Measurements from ENCODE around the gene NOTUM. TPM values are rescaled to one million over a fixed set of nuclear protein-coding genes. Genes with fewer than 3 reads are reported as not detected.

The NOTUM gene
- polyA plus RNA-seq, 4 donors: 1.0 to 1.1 TPM; not detected in 2

- Histone ChIP-seq H3K27ac (ENCODE audit: low read depth in 1 of 3, low read length in 2 of 3) (no peak overlapping the region), H3K4me3 (ENCODE audit: low read depth in 1 of 3, low read length in 3 of 3) (no peak overlapping the region), H3K4me1 (ENCODE audit: control insufficient read depth in 3 of 3, insufficient read depth in 2 of 3, low read depth in 1 of 3, low read length in 2 of 3) (peaks cover 8 to 34% (median 9%) of the 10 kb centered on the region in 3 donors), H3K36me3 (ENCODE audit: control insufficient read depth in 3 of 3, insufficient read depth in 2 of 3, low read depth in 1 of 3, low read length in 3 of 3) (peaks cover 7 to 62% (median 21%) of the 10 kb centered on the region in 3 donors), H3K27me3 (ENCODE audit: control insufficient read depth in 3 of 3, insufficient read depth in 3 of 3, low read length in 3 of 3) (no peaks in the 10 kb centered on the region), H3K9me3 (ENCODE audit: control insufficient read depth in 2 of 2, insufficient read depth in 1 of 2, low read depth in 1 of 2, low read length in 1 of 2) (no peaks in the 10 kb centered on the region)
- 89 to 95% (median 93%) methylated on average over 12 of the region's 12 CpGs for WGBS, 3 donors
- DNase-seq (no peak), FAIRE-seq (no peak)
These were observed 45.7 kb downstream of the NOTUM start for GRCh38 chr17:81915331-81915730.

- WGBS, 3 donors: 96 to 98% (median 96%) methylated on average over 34 to 36 of the region's 36 CpGs
- Histone ChIP-seq H3K9me3 (ENCODE audit: control insufficient read depth in 2 of 2, insufficient read depth in 1 of 2, low read depth in 1 of 2, low read length in 1 of 2) (no peaks in the 10 kb centered on the region), H3K36me3 (ENCODE audit: control insufficient read depth in 3 of 3, insufficient read depth in 2 of 3, low read depth in 1 of 3, low read length in 3 of 3) (peaks cover 7 to 56% (median 24%) of the 10 kb centered on the region in 3 donors), H3K4me3 (ENCODE audit: low read depth in 1 of 3, low read length in 3 of 3) (no peak overlapping the region), H3K27ac (ENCODE audit: low read depth in 1 of 3, low read length in 2 of 3) (no peak overlapping the region), H3K4me1 (ENCODE audit: control insufficient read depth in 3 of 3, insufficient read depth in 2 of 3, low read depth in 1 of 3, low read length in 2 of 3) (peaks cover 5 to 36% (median 9%) of the 10 kb centered on the region in 3 donors), H3K27me3 (ENCODE audit: control insufficient read depth in 3 of 3, insufficient read depth in 3 of 3, low read length in 3 of 3) (no peaks in the 10 kb centered on the region)
- no peak for DNase-seq
- FAIRE-seq: no peak
These were observed 46.7 kb downstream of the NOTUM start for GRCh38 chr17:81914103-81914850.

DNA sequence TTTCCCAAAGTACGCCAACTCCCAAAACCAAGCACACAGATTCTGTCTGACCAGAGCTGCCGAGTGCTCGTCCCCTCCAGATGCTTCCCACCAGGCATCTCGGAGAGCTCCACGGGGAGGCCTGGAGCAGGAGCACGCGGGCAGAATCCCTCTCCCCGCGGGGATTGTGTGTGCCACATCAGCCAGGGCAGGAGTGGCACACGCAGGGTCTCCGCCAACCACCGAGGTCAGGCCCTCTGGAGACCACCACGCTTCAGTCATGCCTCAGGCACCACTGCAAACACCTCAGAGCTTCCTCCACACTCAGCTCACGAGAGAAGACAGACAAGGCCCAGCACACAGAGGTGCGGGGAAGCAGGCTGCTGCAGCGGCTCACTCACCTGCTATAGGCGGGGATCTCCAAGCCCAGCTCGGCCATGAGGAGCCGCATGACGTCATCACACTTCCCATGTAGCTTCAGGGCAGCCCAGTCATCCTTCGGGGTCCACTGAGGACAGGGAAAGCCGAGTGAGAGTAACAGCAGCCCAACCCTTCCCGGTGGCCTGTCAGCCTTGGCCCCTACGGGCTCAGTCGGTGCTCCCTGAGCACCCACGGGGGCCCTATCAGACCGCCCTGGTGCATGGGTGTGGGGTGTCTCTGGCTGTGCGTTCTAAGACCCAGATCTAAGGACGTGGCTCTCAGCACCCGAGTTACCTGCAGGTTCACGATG, 47.4 kb downstream of the NOTUM start:
- DNase-seq (no peak), FAIRE-seq (no peak)
- Histone ChIP-seq H3K4me3 (ENCODE audit: low read depth in 1 of 3, low read length in 3 of 3) (no peak overlapping the region), H3K27ac (ENCODE audit: low read depth in 1 of 3, low read length in 2 of 3) (no peak overlapping the region), H3K36me3 (ENCODE audit: control insufficient read depth in 3 of 3, insufficient read depth in 2 of 3, low read depth in 1 of 3, low read length in 3 of 3) (peaks cover 7 to 56% (median 24%) of the 10 kb centered on the region in 3 donors), H3K9me3 (ENCODE audit: control insufficient read depth in 2 of 2, insufficient read depth in 1 of 2, low read depth in 1 of 2, low read length in 1 of 2) (no peaks in the 10 kb centered on the region), H3K4me1 (ENCODE audit: control insufficient read depth in 3 of 3, insufficient read depth in 2 of 3, low read depth in 1 of 3, low read length in 2 of 3) (peaks cover 5 to 32% (median 9%) of the 10 kb centered on the region in 3 donors), H3K27me3 (ENCODE audit: control insufficient read depth in 3 of 3, insufficient read depth in 3 of 3, low read length in 3 of 3) (no peaks in the 10 kb centered on the region)
- 94 to 98% (median 95%) methylated on average over 31 of the region's 31 CpGs for WGBS, 3 donors

- Histone ChIP-seq H3K4me1 (ENCODE audit: control insufficient read depth in 3 of 3, insufficient read depth in 2 of 3, low read depth in 1 of 3, low read length in 2 of 3) (peaks cover 2 to 28% (median 7%) of the 10 kb centered on the region in 3 donors), H3K9me3 (ENCODE audit: control insufficient read depth in 2 of 2, insufficient read depth in 1 of 2, low read depth in 1 of 2, low read length in 1 of 2) (no peaks in the 10 kb centered on the region), H3K36me3 (ENCODE audit: control insufficient read depth in 3 of 3, insufficient read depth in 2 of 3, low read depth in 1 of 3, low read length in 3 of 3) (peaks cover 7 to 64% (median 31%) of the 10 kb centered on the region in 3 donors), H3K4me3 (ENCODE audit: low read depth in 1 of 3, low read length in 3 of 3) (no peak overlapping the region), H3K27me3 (ENCODE audit: control insufficient read depth in 3 of 3, insufficient read depth in 3 of 3, low read length in 3 of 3) (no peaks in the 10 kb centered on the region), H3K27ac (ENCODE audit: low read depth in 1 of 3, low read length in 2 of 3) (no peak overlapping the region)
- WGBS, 3 donors: 80 to 90% (median 88%) methylated on average over 31 to 32 of the region's 32 CpGs
- DNase-seq (peak in 1 of 2 donors; percentile 56), FAIRE-seq (no peak)
These were observed 48.3 kb downstream of the NOTUM start for GRCh38 chr17:81912441-81913309.

DNA sequence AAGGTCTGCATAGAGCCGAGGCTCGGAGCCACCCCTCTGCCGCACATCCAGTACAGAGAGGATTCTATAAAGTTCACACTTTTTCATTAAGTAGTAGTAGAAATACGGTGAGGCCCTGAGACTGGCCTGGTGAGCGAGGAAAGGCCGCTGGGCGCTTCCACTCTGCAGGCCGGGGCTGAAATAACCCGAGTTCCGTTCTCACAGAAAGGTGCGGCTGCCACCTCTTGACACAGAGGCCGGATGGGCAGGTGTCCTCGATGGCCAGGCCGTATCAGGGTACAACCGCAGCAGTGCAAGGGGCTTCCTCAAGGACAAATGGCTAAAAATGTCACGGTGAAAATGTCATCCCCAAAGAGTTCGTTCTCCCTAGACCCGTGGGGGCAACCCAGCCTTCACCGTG, 49.0 kb downstream of the NOTUM start:
- Histone ChIP-seq H3K36me3 (ENCODE audit: control insufficient read depth in 3 of 3, insufficient read depth in 2 of 3, low read depth in 1 of 3, low read length in 3 of 3) (peaks cover 7 to 71% (median 32%) of the 10 kb centered on the region in 3 donors), H3K27me3 (ENCODE audit: control insufficient read depth in 3 of 3, insufficient read depth in 3 of 3, low read length in 3 of 3) (no peaks in the 10 kb centered on the region), H3K27ac (ENCODE audit: low read depth in 1 of 3, low read length in 2 of 3) (peak overlapping the region in 2 of 3 donors; percentile 13 to 36), H3K9me3 (ENCODE audit: control insufficient read depth in 2 of 2, insufficient read depth in 1 of 2, low read depth in 1 of 2, low read length in 1 of 2) (no peaks in the 10 kb centered on the region), H3K4me1 (ENCODE audit: control insufficient read depth in 3 of 3, insufficient read depth in 2 of 3, low read depth in 1 of 3, low read length in 2 of 3) (peaks cover 2 to 24% (median 4%) of the 10 kb centered on the region in 3 donors), H3K4me3 (ENCODE audit: low read depth in 1 of 3, low read length in 3 of 3) (peak overlapping the region in 1 of 3 donors; percentile 13)
- 80 to 87% (median 83%) methylated on average over 19 of the region's 19 CpGs for WGBS, 3 donors
- no peak for FAIRE-seq
- DNase-seq: no peak

GRCh38 chr17:81911277-81911961, 49.6 kb downstream of the NOTUM start, which contains the start of gene PCYT2:
PCYT2 (minus strand) TSS chr17:81911399; CDS start chr17:81911355, 44 bp downstream.
- DNase-seq (peak; percentile 94), FAIRE-seq (no peak)
- 4 to 15% (median 8%) methylated on average over 33 to 84 of the region's 84 CpGs for WGBS, 3 donors
- Histone ChIP-seq H3K4me3 (ENCODE audit: low read depth in 1 of 3, low read length in 3 of 3) (peak within 1 kb of the TSS; percentile 77 to 98 (median 82)), H3K4me1 (ENCODE audit: control insufficient read depth in 3 of 3, insufficient read depth in 2 of 3, low read depth in 1 of 3, low read length in 2 of 3) (peaks cover 0 to 20% (median 2%) of the 10 kb centered on the region in 3 donors), H3K9me3 (ENCODE audit: control insufficient read depth in 2 of 2, insufficient read depth in 1 of 2, low read depth in 1 of 2, low read length in 1 of 2) (no peaks in the 10 kb centered on the region), H3K27ac (ENCODE audit: low read depth in 1 of 3, low read length in 2 of 3) (peak within 1 kb of the TSS; percentile 92 to 98 (median 96)), H3K36me3 (ENCODE audit: control insufficient read depth in 3 of 3, insufficient read depth in 2 of 3, low read depth in 1 of 3, low read length in 3 of 3) (peaks cover 7 to 76% (median 36%) of the 10 kb centered on the region in 3 donors), H3K27me3 (ENCODE audit: control insufficient read depth in 3 of 3, insufficient read depth in 3 of 3, low read length in 3 of 3) (no peaks in the 10 kb centered on the region)

- FAIRE-seq (no peak), DNase-seq (no peak)
- H3K4me1 ChIP-seq (ENCODE audit: control insufficient read depth in 3 of 3, insufficient read depth in 2 of 3, low read depth in 1 of 3, low read length in 2 of 3): peaks cover 0 to 15% (median 2%) of the 10 kb centered on the region in 3 donors
- WGBS, 3 donors: 0 to 1% (median 1%) methylated on average over 26 to 55 of the region's 55 CpGs
- no peaks in the 10 kb centered on the region for H3K27me3 ChIP-seq (ENCODE audit: control insufficient read depth in 3 of 3, insufficient read depth in 3 of 3, low read length in 3 of 3)
- peak overlapping the region; percentile 92 to 98 (median 96) for H3K27ac ChIP-seq (ENCODE audit: low read depth in 1 of 3, low read length in 2 of 3)
- H3K4me3 ChIP-seq (ENCODE audit: low read depth in 1 of 3, low read length in 3 of 3): peak overlapping the region; percentile 77 to 98 (median 82)
- no peaks in the 10 kb centered on the region for H3K9me3 ChIP-seq (ENCODE audit: control insufficient read depth in 2 of 2, insufficient read depth in 1 of 2, low read depth in 1 of 2, low read length in 1 of 2)
- peaks cover 7 to 79% (median 37%) of the 10 kb centered on the region in 3 donors for H3K36me3 ChIP-seq (ENCODE audit: control insufficient read depth in 3 of 3, insufficient read depth in 2 of 3, low read depth in 1 of 3, low read length in 3 of 3)
These were observed 50.1 kb downstream of the NOTUM start for GRCh38 chr17:81910840-81911276.
